HG02642 (cell line): Measurements from ENCODE around the gene HTR2B.
"Not testable (repeated sequence)": the region's sequence is repeated elsewhere in the genome, so short reads cannot be mapped to it uniquely, and the experiment has no call there.

Experiments
- ATAC-seq: cut with Tn5 transposase; IDR thresholded peaks from one replicate; pipeline ENCODE4 v1.9.1; 2021; ENCODE audit warnings: mild to moderate bottlenecking; ENCODE audit not compliant: unreplicated experiment, poor library complexity

The HTR2B gene

GRCh38 chr2:231100321-231100720 lies 24.5 kb downstream of the HTR2B start:
- not testable (repeated sequence) for ATAC-seq

GRCh38 chr2:231099918-231100317 lies 24.9 kb downstream of the HTR2B start:
- ATAC-seq, result no peak

- no peak for ATAC-seq
These were observed 30.0 kb downstream of the HTR2B start for GRCh38 chr2:231094736-231095346.

- no peak for ATAC-seq
These were observed 30.9 kb downstream of the HTR2B start for GRCh38 chr2:231093933-231094332.

- no peak for ATAC-seq
These were observed 36.1 kb downstream of the HTR2B start for GRCh38 chr2:231088754-231089153.

GRCh38 chr2:231084565-231084964 lies 40.3 kb downstream of the HTR2B start:
- no peak for ATAC-seq

GRCh38 chr2:231069379-231070054 lies 55.3 kb downstream of the HTR2B start:
- ATAC-seq, result no peak

GRCh38 chr2:231068525-231069222 lies 56.2 kb downstream of the HTR2B start:
- ATAC-seq, result no peak

- not testable (repeated sequence) for ATAC-seq
These were observed 57.3 kb downstream of the HTR2B start for GRCh38 chr2:231067531-231067930.

GRCh38 chr2:231065966-231066365 lies 58.9 kb downstream of the HTR2B start:
- no peak for ATAC-seq

GRCh38 chr2:231063347-231063746 lies 61.5 kb downstream of the HTR2B start:
- no peak for ATAC-seq

- no peak for ATAC-seq
These were observed 62.1 kb downstream of the HTR2B start for GRCh38 chr2:231062776-231063175.

GRCh38 chr2:231059756-231060155 lies 65.1 kb downstream of the HTR2B start:
- ATAC-seq, result no peak

GRCh38 chr2:231058761-231059550 lies 65.9 kb downstream of the HTR2B start:
- ATAC-seq, result no peak
